IMR-90 (cell line): ENCODE data around the gene NT5C3A.
"Not testable (repeated sequence)": the region's sequence is repeated elsewhere in the genome, so short reads cannot be mapped to it uniquely, and the experiment has no call there.

Experiments used
- BHLHE40 ChIP-seq: fragments of 150-350 bp; IDR thresholded peaks from 2 replicates; pipeline ENCODE4 v1.6.1; 2016; ENCODE audit warnings: mild to moderate bottlenecking, low read depth, low read length
- CEBPB ChIP-seq: IDR thresholded peaks from 2 replicates; pipeline ENCODE4 v1.6.1; 2012; ENCODE audit warnings: low read depth, low read length, improper control_type of control experiment
- CHD1 ChIP-seq: IDR thresholded peaks from 2 replicates; pipeline ENCODE4 v1.6.1; 2012; ENCODE audit warnings: low read depth, low read length, improper control_type of control experiment
- FOS ChIP-seq: fragments of 150-350 bp; IDR thresholded peaks from 2 replicates; pipeline ENCODE4 v1.6.1; 2016; ENCODE audit warnings: low read depth, low read length
- MAFK ChIP-seq: IDR thresholded peaks from 2 replicates; pipeline ENCODE4 v1.6.1; 2012; ENCODE audit warnings: low read depth, low read length, improper control_type of control experiment
- MAZ ChIP-seq: IDR thresholded peaks from 2 replicates; pipeline ENCODE4 v1.6.1; 2012; ENCODE audit warnings: low read depth, mild to moderate bottlenecking, low read length, improper control_type of control experiment, moderate library complexity, borderline replicate concordance
- MXI1 ChIP-seq: IDR thresholded peaks from 2 replicates; pipeline ENCODE4 v1.6.1; 2012; ENCODE audit warnings: low read depth, mild to moderate bottlenecking, low read length, moderate library complexity, borderline replicate concordance
- POLR2A ChIP-seq: IDR thresholded peaks from 2 replicates; pipeline ENCODE4 v1.6.1; 2012; ENCODE audit warnings: mild to moderate bottlenecking, low read depth, low read length
- RAD21 ChIP-seq: IDR thresholded peaks from 2 replicates; pipeline ENCODE4 v1.6.1; 2012; ENCODE audit warnings: low read length, improper control_type of control experiment
- RCOR1 ChIP-seq: IDR thresholded peaks from 2 replicates; pipeline ENCODE4 v1.6.1; 2012; ENCODE audit warnings: mild to moderate bottlenecking, low read length, improper control_type of control experiment; ENCODE audit not compliant: insufficient replicate concordance
- RFX5 ChIP-seq: IDR thresholded peaks from 2 replicates; pipeline ENCODE4 v1.8.0; 2012; ENCODE audit warnings: low read depth, mild to moderate bottlenecking, low read length, moderate library complexity
- USF2 ChIP-seq: fragments of 150-350 bp; IDR thresholded peaks from 2 replicates; pipeline ENCODE4 v1.6.1; 2017; ENCODE audit warnings: mild to moderate bottlenecking, antibody characterized with exemption, low read length, low read depth
- TF ChIP-seq, protein P1 (sequence below): conservative IDR thresholded peaks from 2 replicates; pipeline ENCODE4 v1.5.1; 2012; ENCODE audit warnings: mild to moderate bottlenecking, low read depth, low read length, improper control_type of control experiment
- TF ChIP-seq, protein P2 (sequence below): fragments of 150-350 bp; IDR thresholded peaks from 2 replicates; pipeline ENCODE4 v1.6.1; 2016; ENCODE audit warnings: low read depth, mild to moderate bottlenecking, low read length, moderate library complexity, borderline replicate concordance

GRCh38 chr7:32991068-32991585 is 71.4 kb downstream of the NT5C3A start:
- TF ChIP-seq, protein P1, sequence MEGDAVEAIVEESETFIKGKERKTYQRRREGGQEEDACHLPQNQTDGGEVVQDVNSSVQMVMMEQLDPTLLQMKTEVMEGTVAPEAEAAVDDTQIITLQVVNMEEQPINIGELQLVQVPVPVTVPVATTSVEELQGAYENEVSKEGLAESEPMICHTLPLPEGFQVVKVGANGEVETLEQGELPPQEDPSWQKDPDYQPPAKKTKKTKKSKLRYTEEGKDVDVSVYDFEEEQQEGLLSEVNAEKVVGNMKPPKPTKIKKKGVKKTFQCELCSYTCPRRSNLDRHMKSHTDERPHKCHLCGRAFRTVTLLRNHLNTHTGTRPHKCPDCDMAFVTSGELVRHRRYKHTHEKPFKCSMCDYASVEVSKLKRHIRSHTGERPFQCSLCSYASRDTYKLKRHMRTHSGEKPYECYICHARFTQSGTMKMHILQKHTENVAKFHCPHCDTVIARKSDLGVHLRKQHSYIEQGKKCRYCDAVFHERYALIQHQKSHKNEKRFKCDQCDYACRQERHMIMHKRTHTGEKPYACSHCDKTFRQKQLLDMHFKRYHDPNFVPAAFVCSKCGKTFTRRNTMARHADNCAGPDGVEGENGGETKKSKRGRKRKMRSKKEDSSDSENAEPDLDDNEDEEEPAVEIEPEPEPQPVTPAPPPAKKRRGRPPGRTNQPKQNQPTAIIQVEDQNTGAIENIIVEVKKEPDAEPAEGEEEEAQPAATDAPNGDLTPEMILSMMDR: not testable (repeated sequence)
- not testable (repeated sequence) for TF ChIP-seq POLR2A, MXI1, MAZ, RFX5, RCOR1, MAFK, CEBPB, FOS, RAD21, USF2, BHLHE40, CHD1
- TF ChIP-seq, protein P2, sequence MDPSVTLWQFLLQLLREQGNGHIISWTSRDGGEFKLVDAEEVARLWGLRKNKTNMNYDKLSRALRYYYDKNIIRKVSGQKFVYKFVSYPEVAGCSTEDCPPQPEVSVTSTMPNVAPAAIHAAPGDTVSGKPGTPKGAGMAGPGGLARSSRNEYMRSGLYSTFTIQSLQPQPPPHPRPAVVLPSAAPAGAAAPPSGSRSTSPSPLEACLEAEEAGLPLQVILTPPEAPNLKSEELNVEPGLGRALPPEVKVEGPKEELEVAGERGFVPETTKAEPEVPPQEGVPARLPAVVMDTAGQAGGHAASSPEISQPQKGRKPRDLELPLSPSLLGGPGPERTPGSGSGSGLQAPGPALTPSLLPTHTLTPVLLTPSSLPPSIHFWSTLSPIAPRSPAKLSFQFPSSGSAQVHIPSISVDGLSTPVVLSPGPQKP: not testable (repeated sequence)
